ENCODE data around the gene LRMDA. TPM values are rescaled to one million over a fixed set of nuclear protein-coding genes. Genes with fewer than 3 reads are reported as not detected.

LRMDA gene
- total RNA-seq, 1 experiment from 2014 or later, result 4.8 TPM

DNA sequence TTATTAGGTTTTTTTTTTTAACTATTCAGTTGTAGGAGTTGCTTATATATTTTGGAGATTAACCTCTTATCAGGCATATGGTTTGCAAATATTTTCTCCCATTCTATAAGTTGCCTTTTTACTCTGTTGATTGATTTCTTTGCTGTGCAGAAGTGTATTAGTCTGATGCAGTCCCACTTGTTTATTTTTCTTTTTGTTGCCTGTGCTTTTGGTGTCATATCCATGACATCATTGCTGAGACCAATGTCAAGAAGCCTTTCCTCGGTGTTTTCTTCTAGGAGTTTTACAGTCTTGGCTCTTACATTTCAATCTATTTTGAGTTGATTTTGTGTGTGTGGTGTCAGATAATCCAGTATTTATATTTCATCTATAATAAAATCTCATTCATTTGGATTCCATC, 155.4 kb downstream of the LRMDA start:
- intact Hi-C loops (cut with micrococcal nuclease), result no loop called here
- DNase-seq (ENCODE audit: low read depth, low spot score) (no peak), ATAC-seq (no peak)
- Histone ChIP-seq H3K9me2 (ENCODE audit: insufficient read depth) (no peaks in the 10 kb centered on the region), H3K4me1 (ENCODE audit: control insufficient read depth in 1 of 2, insufficient read depth in 2 of 2, low read length in 2 of 2) (no peaks in the 10 kb centered on the region), H3K36me3 (ENCODE audit: control insufficient read depth in 1 of 2, insufficient read depth in 2 of 2, low read length in 2 of 2) (no peaks in the 10 kb centered on the region), H3K9me3 (ENCODE audit: control insufficient read depth in 1 of 2, insufficient read depth in 1 of 2, low read depth in 1 of 2, low read length in 2 of 2) (no peaks in the 10 kb centered on the region), H2AFZ (ENCODE audit: low read depth, low read length, poor library complexity, severe bottlenecking) (no peak overlapping the region), H3K27ac (ENCODE audit: low read depth, low read length) (no peak overlapping the region), H3K4me3 (replicated peaks in 1 of 2; ENCODE audit: low read depth in 1 of 2, low read length in 2 of 2) (no peak overlapping the region), H4K20me1 (ENCODE audit: insufficient read depth) (no peaks in the 10 kb centered on the region), H3K79me2 (ENCODE audit: insufficient read depth, low read length) (no peaks in the 10 kb centered on the region), H3K27me3 (ENCODE audit: insufficient read depth, low read length) (no peaks in the 10 kb centered on the region), H3K4me2 (ENCODE audit: low read length) (no peak overlapping the region), H3K9ac (ENCODE audit: low read length) (no peak overlapping the region)
- ChIA-PET RAD21 (ENCODE audit: low non-redundant PET in 1 of 2, low total read pairs in 2 of 2, uncharacterized antibody in 2 of 2, unreplicated experiment in 2 of 2) (no interaction called here), CTCF (no interaction called here), POLR2A (no interaction called here)
- no TSS peak for BruUV-seq (replicated peaks)
- TF ChIP-seq EZH2phosphoT487 (IDR thresholded peaks at IDR 0.05; ENCODE audit: borderline replicate concordance) (no peak), FOSL1 (IDR thresholded peaks at IDR 0.05; ENCODE audit: low read depth) (no peak), ELF1 (IDR thresholded peaks at IDR 0.05; ENCODE audit: borderline replicate concordance, low read depth) (no peak), MAX (IDR thresholded peaks at IDR 0.05) (no peak), YY1 (IDR thresholded peaks at IDR 0.05; ENCODE audit: extremely low read depth, insufficient replicate concordance, low read depth, low read length) (no peak), EGR1 (IDR thresholded peaks at IDR 0.05; ENCODE audit: low read depth) (no peak), ZBTB33 (IDR thresholded peaks at IDR 0.05; ENCODE audit: extremely low read depth, insufficient replicate concordance, low read length) (no peak), POLR2AphosphoS5 (IDR thresholded peaks at IDR 0.05; ENCODE audit: low read depth, low read length) (no peak), ZNF274 (IDR thresholded peaks at IDR 0.05; ENCODE audit: low read depth, low read length) (no peak), POLR2A (IDR thresholded peaks at IDR 0.05; ENCODE audit: borderline replicate concordance, extremely low read depth, insufficient read depth, insufficient read length) (no peak), SIN3A (IDR thresholded peaks at IDR 0.05; ENCODE audit: low read depth) (no peak), CBX3 (IDR thresholded peaks at IDR 0.05; ENCODE audit: low read depth) (no peak), ZFX (IDR thresholded peaks at IDR 0.05) (no peak), JUND (IDR thresholded peaks at IDR 0.05) (no peak)
- TF ChIP-seq, protein P1, sequence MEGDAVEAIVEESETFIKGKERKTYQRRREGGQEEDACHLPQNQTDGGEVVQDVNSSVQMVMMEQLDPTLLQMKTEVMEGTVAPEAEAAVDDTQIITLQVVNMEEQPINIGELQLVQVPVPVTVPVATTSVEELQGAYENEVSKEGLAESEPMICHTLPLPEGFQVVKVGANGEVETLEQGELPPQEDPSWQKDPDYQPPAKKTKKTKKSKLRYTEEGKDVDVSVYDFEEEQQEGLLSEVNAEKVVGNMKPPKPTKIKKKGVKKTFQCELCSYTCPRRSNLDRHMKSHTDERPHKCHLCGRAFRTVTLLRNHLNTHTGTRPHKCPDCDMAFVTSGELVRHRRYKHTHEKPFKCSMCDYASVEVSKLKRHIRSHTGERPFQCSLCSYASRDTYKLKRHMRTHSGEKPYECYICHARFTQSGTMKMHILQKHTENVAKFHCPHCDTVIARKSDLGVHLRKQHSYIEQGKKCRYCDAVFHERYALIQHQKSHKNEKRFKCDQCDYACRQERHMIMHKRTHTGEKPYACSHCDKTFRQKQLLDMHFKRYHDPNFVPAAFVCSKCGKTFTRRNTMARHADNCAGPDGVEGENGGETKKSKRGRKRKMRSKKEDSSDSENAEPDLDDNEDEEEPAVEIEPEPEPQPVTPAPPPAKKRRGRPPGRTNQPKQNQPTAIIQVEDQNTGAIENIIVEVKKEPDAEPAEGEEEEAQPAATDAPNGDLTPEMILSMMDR (IDR thresholded peaks at IDR 0.05 in 2 of 3, conservative IDR thresholded peaks at IDR 0.05 in 1 of 3; ENCODE audit: borderline replicate concordance in 1 of 3, insufficient read depth in 1 of 3, low read depth in 2 of 3, low read length in 2 of 3), result no peak

Data from HCT116 (cell line).